Fibroblast of pulmonary artery (primary cell): ENCODE data around the gene ATXN1.

Experiments used
- DNase-seq: peaks from one replicate; pipeline ENCODE4 v3.0.0-alpha.2; 2010; ENCODE audit warnings: low read depth
- H3K4me3 ChIP-seq: replicated peaks from 2 replicates; pipeline ENCODE4 v1.5.1; 2011; ENCODE audit warnings: low read depth, mild to moderate bottlenecking, control low read depth, low read length, moderate library complexity
- CTCF ChIP-seq: IDR thresholded peaks from 2 replicates; pipeline ENCODE4 v1.5.1; 2011; ENCODE audit warnings: mild to moderate bottlenecking, control low read depth, low read length, inconsistent platforms; ENCODE audit errors: missing control alignments

ATXN1 gene

GRCh38 chr6:16514249-16514648 is 247.0 kb downstream of the ATXN1 start:
- no peak overlapping the region for H3K4me3 ChIP-seq
- peak; percentile 73 for TF ChIP-seq CTCF
- DNase-seq, result peak; percentile 82

DNA sequence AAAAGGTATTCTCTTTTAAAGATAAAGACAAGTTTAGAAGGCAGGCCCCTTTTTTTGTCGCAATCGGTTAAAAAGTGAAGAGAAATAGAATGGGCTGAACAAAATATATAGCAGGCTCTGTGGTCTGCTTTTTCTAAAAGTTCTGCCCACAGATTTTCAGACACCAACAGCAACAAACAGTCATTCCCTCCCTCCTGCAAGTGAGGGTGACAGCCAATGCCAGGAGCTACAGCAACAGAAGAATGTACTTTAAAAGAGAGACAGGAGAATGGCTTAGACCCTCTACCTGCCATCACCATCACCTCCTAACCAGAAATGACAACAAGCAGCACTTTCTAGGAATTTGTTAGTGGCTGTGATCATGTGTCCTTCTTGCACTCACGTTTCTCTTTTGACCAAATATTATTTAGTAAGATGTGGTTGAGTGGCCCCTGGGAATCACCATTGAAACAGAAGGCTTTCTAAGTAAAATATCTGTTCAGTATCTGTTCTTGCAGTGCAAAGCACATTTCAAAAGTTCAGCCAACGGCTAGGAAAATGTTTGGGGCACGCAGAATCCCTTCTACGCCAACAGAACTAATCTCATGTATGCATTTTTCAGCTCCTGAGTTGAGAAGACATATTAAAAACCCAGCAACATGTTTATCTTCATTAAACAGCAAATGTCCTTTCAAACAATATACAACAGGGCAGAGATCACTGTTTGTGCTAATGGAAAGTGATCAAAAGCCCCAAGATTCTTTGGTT is 248.5 kb downstream of the ATXN1 start:
- no peak for TF ChIP-seq CTCF
- no peak for DNase-seq
- H3K4me3 ChIP-seq, result no peak overlapping the region

GRCh38 chr6:16511723-16512489 is 249.4 kb downstream of the ATXN1 start:
- TF ChIP-seq CTCF, result no peak
- no peak overlapping the region for H3K4me3 ChIP-seq
- DNase-seq, result no peak

DNA sequence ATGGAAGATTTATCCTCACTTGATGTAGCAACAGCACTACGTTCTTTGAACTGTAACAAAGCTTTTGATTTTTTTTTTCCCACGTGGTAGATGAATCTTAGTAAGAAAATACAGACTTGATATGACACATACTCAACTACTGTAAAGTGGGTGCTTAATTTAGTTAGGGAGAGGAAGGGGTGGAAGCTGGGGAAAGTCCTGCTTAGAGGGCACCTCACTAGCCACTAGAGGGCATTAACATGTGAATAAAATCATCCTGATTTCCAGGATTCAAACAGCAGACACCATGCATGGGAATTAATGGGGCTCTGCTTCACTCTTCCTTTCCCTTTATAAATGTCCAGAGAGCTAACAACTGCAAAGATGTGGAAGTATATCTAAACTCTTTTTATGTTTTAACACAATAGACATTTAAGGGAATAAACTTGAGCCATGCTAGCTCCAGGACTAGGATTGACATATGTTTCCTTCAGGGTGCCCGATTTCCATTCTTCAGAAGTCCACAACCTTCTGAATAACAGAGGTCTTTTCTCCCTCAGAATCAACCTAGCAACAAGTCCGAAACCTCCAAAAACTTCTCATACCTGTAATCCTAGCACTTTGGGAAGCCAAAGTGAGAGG is 250.1 kb downstream of the ATXN1 start:
- peak; percentile 81 for TF ChIP-seq CTCF
- peak; percentile 65 for DNase-seq
- H3K4me3 ChIP-seq, result no peak overlapping the region

DNA sequence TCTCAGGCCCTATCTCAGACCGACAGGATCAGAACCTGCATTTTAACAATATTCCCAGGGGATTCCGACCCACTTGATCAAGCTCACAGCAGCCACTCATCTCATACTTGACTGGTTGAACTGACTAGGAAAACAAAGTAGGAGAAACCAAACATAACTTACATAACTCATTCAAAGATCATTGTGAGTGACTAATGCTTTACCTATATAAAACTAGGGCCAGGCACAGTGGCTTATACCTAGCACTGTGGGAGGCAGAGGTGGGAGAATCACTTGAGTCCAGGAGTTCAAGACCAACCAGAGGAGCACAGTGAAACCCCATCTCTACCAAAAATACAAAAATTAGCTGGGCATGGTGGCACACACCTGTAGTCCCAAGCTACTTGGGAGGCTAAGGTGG is 251.0 kb downstream of the ATXN1 start:
- DNase-seq, result no peak
- H3K4me3 ChIP-seq, result no peak overlapping the region
- no peak for TF ChIP-seq CTCF

GRCh38 chr6:16508959-16509358 is 252.3 kb downstream of the ATXN1 start:
- H3K4me3 ChIP-seq, result no peak overlapping the region
- DNase-seq, result no peak
- no peak for TF ChIP-seq CTCF
